Stimulated activated CD4-positive, alpha-beta T cell treated with anti-CD3 and anti-CD28 coated beads, Interleukin-15, amount 100 ng/mL, for 24 hours (primary cell): ENCODE measurements around the gene CDK18.
"Not testable (repeated sequence)": the region's sequence is repeated elsewhere in the genome, so short reads cannot be mapped to it uniquely, and the experiment has no call there.

Source experiments
- DNase-seq: peaks from one replicate; pipeline ENCODE4 v3.0.0-alpha.2; 2020

Gene CDK18

GRCh38 chr1:205504311-205505075 is at the start of gene CDK18:
TSS of gene CDK18 (plus strand) at chr1:205504669. CDS start at chr1:205523168, 18,499 bp downstream.
- DNase-seq = peak; percentile 71

- DNase-seq = no peak
Observed at GRCh38 chr1:205454903-205455335, 49.5 kb upstream of the CDK18 start.

- DNase-seq = no peak
Observed at GRCh38 chr1:205455581-205456382, 48.7 kb upstream of the CDK18 start, which contains the start of gene BLACAT1. TSS of gene BLACAT1 (minus strand) at chr1:205456045.

- peak; percentile 23 for DNase-seq
Observed at GRCh38 chr1:205456383-205456867, 48.0 kb upstream of the CDK18 start.

- DNase-seq = peak; percentile 23
Observed at GRCh38 chr1:205456868-205457745, 47.4 kb upstream of the CDK18 start.

- DNase-seq = peak; percentile 35
Observed at GRCh38 chr1:205458777-205459566, 45.5 kb upstream of the CDK18 start.

GRCh38 chr1:205465392-205465791 is 39.1 kb upstream of the CDK18 start:
- DNase-seq = no peak

GRCh38 chr1:205466595-205467220 is 37.8 kb upstream of the CDK18 start:
- no peak for DNase-seq

- DNase-seq = no peak
Observed at GRCh38 chr1:205470131-205470530, 34.3 kb upstream of the CDK18 start.

GRCh38 chr1:205472737-205473441 is 31.6 kb upstream of the CDK18 start:
- DNase-seq = no peak

- DNase-seq = no peak
Observed at GRCh38 chr1:205473475-205473874, 31.0 kb upstream of the CDK18 start.

- no peak for DNase-seq
Observed at GRCh38 chr1:205473966-205474365, 30.5 kb upstream of the CDK18 start.

- no peak for DNase-seq
Observed at GRCh38 chr1:205474571-205474970, 29.9 kb upstream of the CDK18 start.

GRCh38 chr1:205475855-205476254 is 28.6 kb upstream of the CDK18 start:
- DNase-seq = no peak

- no peak for DNase-seq
Observed at GRCh38 chr1:205476648-205477047, 27.8 kb upstream of the CDK18 start.

GRCh38 chr1:205477121-205477758 is 27.2 kb upstream of the CDK18 start:
- no peak for DNase-seq

- DNase-seq = no peak
Observed at GRCh38 chr1:205477759-205478247, 26.7 kb upstream of the CDK18 start.

- not testable (repeated sequence) for DNase-seq
Observed at GRCh38 chr1:205478985-205479384, 25.5 kb upstream of the CDK18 start.

GRCh38 chr1:205480349-205480985 is 24.0 kb upstream of the CDK18 start:
- peak; percentile 73 for DNase-seq
